Erythroblast (primary cell): ENCODE data around the gene CLIP3.

ENCODE experiments used
- GATA1 ChIP-seq: IDR thresholded peaks from 2 replicates; pipeline ENCODE4 v1.6.1; 2011; ENCODE audit warnings: low read depth, mild to moderate bottlenecking, control low read depth, low read length, moderate library complexity
- POLR2A ChIP-seq: IDR thresholded peaks from 2 replicates; pipeline ENCODE4 v1.6.1; 2011; ENCODE audit warnings: mild to moderate bottlenecking, low read length

DNA sequence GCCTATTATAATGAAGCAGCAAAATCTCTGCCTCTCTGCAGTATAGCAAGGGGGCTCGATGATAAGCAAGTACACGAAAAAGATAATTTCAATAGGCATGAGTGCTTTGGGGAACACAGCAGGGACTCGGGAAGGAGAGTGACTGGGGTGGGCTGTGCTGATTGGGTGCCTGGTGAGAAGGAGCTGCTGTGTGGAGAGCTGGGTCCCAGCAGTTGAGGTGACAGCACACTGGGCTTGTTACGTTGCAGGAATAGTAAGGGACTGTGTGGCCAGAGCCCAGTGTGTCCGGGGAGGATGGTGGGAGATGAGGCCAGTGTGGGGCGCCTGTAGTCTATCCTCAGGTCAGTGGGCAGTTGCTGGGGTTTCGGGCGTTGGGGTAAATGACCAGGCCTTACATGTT lies 39.4 kb upstream of the CLIP3 start:
- no peak for TF ChIP-seq POLR2A
- TF ChIP-seq GATA1, result no peak
